GM10248 (cell line): Measurements from ENCODE around the gene HTR1B.
A peak's percentile ranks its signal among the peaks of the same experiment; 100 is the strongest.

ENCODE experiments used
- CTCF ChIA-PET: fragments of 300-600 bp; sonication (Branson Sonifier 250); formaldehyde crosslinking; extraction: SDS; loops from one replicate; lab custom pipeline; 2021; ENCODE audit warnings: antibody characterized with exemption; lab: Yijun Ruan, JAX
- POLR2A ChIA-PET: fragments of 350-650 bp; sonication (Branson Sonifier 250); formaldehyde crosslinking; extraction: SDS; loops from one replicate; lab custom pipeline; 2020; ENCODE audit warnings: antibody characterized with exemption; lab: Yijun Ruan, JAX
- DNase-seq: peaks from one replicate; pipeline ENCODE4 v3.0.0; 2012; ENCODE audit errors: extremely low spot score
- TF ChIP-seq, protein P1 (sequence below): IDR thresholded peaks from 2 replicates; pipeline ENCODE4 v1.5.1; 2012; ENCODE audit warnings: mild to moderate bottlenecking, low read depth; ENCODE audit errors: extremely low read depth, missing control alignments, control extremely low read depth

HTR1B gene, protein sequence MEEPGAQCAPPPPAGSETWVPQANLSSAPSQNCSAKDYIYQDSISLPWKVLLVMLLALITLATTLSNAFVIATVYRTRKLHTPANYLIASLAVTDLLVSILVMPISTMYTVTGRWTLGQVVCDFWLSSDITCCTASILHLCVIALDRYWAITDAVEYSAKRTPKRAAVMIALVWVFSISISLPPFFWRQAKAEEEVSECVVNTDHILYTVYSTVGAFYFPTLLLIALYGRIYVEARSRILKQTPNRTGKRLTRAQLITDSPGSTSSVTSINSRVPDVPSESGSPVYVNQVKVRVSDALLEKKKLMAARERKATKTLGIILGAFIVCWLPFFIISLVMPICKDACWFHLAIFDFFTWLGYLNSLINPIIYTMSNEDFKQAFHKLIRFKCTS

DNA sequence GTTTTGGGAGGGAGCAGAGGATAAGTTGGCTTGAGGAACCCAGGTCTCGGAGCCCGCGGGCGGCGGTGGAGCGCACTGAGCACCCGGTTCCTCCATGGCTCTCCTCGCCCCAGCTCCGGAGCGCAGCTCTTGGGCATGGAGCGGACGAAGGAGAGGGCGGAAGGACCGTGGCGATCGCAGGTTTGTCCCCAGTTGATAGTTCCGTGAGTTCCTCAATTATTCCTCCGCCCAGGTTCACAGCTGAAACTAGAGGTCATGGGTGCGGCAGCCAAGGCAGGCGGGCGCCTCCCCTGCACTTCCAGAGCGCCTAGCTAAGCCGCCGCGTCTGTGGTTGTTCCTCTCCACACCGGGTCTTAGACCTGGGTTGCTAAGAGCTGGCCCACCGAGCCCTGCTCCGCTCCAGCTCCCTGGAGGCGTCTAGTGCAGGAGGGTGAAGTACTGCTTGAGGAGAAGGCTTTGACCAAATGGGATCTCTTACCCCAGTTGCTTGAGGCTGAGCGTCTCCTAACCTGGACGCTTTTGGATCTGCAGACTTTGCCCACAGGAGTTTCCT lies at the start of gene HTR1B:
HTR1B (minus strand) TSS at position 184 of the 553 bp plus-strand sequence; CDS start at position 96, 88 bp downstream.
- POLR2A ChIA-PET, result no interaction called here
- TF ChIP-seq, protein P1, sequence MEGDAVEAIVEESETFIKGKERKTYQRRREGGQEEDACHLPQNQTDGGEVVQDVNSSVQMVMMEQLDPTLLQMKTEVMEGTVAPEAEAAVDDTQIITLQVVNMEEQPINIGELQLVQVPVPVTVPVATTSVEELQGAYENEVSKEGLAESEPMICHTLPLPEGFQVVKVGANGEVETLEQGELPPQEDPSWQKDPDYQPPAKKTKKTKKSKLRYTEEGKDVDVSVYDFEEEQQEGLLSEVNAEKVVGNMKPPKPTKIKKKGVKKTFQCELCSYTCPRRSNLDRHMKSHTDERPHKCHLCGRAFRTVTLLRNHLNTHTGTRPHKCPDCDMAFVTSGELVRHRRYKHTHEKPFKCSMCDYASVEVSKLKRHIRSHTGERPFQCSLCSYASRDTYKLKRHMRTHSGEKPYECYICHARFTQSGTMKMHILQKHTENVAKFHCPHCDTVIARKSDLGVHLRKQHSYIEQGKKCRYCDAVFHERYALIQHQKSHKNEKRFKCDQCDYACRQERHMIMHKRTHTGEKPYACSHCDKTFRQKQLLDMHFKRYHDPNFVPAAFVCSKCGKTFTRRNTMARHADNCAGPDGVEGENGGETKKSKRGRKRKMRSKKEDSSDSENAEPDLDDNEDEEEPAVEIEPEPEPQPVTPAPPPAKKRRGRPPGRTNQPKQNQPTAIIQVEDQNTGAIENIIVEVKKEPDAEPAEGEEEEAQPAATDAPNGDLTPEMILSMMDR, result no peak
- peak; percentile 14 for DNase-seq
- CTCF ChIA-PET, result interaction anchor here (1.9 to 3.9 kb wide), 2 partner anchors 12 to 1570 kb away, joined by 6 to 18 read pairs; no protein-coding TSS in a partner anchor

DNA sequence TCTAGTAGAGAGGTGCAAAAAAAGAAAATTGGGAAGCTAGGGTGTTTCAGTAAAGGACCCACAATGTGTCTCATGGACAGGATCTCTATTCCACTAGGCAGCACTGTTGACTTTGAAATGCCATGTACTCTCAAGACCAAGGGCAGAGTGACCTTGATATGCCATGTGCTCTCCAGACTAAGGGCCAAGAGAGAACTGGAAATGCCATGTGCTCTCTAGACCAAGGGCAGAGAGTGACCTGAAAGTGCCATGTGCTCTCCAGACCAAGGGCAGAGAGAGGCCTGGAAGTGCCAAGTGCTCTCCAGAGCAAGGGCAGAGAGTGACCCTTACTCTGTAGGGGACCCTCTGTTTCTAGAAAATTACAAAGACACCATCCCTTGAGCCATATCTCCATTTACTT lies 49.3 kb upstream of the HTR1B start:
- POLR2A ChIA-PET, result no interaction called here
- no peak for DNase-seq
- TF ChIP-seq, protein P1, result no peak
- CTCF ChIA-PET, result no interaction called here

DNA sequence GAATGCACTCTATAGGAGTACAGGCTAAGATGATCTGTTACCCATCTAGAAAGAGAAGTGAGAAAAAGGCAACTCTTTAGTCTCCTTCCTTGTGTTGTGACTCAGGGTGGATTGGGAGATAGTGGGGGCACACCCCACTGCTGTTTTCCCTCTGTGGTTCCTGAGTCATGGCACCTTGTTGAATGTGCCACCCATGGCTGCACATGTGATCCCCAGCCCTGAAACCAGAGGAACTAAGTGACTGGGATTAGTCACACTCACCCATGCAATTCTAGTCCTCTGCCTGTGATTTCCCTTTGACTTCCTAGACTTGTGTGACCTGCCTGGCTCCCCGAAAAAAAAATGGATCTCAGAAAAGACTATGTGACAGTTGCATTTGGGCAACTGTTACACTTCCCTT lies 48.6 kb upstream of the HTR1B start:
- ChIA-PET POLR2A (no interaction called here), CTCF (no interaction called here)
- DNase-seq, result no peak
- TF ChIP-seq, protein P1, result no peak

DNA sequence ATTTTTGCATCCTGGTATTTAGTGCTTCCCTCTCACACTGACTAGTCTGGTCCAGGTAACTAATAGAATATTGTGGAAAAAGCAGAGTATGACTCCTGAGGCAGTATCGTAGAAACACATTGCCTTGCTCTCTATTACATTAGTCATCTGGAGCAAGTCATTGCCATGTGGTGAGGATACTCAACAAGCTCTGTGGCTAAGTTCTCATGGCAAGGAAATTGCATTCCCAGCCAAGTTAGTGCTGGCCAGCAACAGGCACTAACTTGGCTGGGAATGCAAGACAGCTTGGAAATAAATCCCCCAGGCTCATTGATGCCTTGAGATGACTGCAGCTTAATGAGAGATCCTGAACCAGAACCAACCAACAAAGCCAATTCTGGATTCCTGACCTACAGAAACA lies 39.7 kb upstream of the HTR1B start:
- ChIA-PET POLR2A (no interaction called here), CTCF (interaction anchor here (2.5 kb wide), 1 partner anchor 11 kb away, joined by 9 read pairs; no protein-coding TSS in a partner anchor)
- TF ChIP-seq, protein P1, result no peak
- no peak for DNase-seq

DNA sequence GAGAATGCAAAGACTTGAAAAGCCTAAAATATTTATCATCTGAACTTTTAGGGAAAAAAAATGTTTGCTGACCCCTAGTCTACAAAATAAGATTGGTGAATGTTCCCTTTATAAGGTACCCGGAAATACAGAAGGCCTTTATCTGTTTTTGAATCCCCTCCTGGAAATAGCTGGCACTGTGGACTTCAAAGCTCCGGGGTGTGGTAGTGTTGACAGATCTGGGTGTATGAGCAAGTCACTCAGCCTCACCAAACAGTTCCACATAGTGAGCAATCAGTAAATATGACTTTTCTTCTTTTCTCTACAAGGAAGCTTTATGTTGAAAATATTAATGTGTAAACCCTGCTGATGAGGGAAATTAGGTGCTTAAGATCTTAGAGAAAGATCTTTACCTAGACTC lies 29.2 kb upstream of the HTR1B start:
- POLR2A ChIA-PET, result no interaction called here
- CTCF ChIA-PET, result interaction anchor here (1.0 to 3.0 kb wide), 2 partner anchors 9 to 10 kb away, joined by 3 to 9 read pairs; no protein-coding TSS in a partner anchor
- no peak for DNase-seq
- TF ChIP-seq, protein P1, result no peak

DNA sequence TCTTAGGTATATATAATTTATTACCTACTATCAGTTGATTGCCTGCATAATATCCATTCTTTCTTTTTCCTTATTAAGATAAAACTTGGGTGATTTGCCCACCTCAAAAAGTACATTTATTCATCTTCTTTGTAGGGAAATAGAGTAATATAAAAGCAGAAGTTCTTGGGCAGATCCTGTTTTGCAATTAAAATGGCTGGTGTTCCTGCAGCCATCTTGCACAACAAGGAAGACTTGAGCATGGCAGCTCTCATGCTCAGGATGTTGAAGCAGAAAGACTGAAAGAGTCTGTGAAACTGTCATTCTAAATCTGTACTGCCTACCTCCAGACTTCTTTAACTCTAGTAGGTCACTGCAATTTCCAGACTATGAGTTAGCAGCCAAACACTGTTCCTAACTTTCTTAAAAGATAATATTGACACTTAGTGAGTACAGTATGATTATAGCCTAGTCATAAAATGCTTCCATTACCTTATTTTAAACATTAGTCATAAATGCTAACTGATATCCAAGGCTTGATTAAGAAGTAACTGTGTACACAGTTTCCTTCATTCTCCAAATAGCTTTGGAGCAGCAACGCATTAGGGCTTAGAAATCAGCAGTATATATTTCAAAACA lies 24.6 kb upstream of the HTR1B start:
- ChIA-PET POLR2A (no interaction called here), CTCF (interaction anchor here (0.8 to 2.0 kb wide), 2 partner anchors 9 to 12 kb away, joined by 3 to 8 read pairs; no protein-coding TSS in a partner anchor)
- no peak for DNase-seq
- TF ChIP-seq, protein P1, result no peak
